GM12872 (cell line): ENCODE data around the gene EDDM3A.

Experiments used
- TF ChIP-seq, protein P1 (sequence below): IDR thresholded peaks from 3 replicates; pipeline ENCODE4 v1.5.1; 2011; ENCODE audit warnings: low read depth, mild to moderate bottlenecking, low read length, moderate library complexity; ENCODE audit not compliant: insufficient read depth

Gene EDDM3A

DNA sequence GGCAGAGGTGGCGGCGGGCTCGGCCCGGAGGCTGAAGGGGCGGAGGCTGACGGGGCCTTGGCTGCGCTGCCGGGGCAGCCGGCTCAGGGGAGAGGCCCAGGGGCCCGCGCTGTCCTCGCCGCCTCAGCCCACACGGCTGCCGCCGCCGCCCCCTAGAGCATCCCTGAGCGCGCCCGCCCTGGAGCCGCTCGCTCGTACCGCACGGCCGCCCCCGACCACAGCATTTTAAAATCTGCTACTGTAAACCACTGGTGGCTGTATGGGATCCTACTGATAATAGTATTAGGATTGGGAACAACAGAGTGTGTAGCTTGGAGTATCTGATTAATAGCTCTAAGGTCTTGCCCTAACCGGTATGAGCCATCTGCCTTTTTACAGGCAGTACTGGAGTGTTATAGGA lies 22.2 kb upstream of the EDDM3A start:
- TF ChIP-seq, protein P1, sequence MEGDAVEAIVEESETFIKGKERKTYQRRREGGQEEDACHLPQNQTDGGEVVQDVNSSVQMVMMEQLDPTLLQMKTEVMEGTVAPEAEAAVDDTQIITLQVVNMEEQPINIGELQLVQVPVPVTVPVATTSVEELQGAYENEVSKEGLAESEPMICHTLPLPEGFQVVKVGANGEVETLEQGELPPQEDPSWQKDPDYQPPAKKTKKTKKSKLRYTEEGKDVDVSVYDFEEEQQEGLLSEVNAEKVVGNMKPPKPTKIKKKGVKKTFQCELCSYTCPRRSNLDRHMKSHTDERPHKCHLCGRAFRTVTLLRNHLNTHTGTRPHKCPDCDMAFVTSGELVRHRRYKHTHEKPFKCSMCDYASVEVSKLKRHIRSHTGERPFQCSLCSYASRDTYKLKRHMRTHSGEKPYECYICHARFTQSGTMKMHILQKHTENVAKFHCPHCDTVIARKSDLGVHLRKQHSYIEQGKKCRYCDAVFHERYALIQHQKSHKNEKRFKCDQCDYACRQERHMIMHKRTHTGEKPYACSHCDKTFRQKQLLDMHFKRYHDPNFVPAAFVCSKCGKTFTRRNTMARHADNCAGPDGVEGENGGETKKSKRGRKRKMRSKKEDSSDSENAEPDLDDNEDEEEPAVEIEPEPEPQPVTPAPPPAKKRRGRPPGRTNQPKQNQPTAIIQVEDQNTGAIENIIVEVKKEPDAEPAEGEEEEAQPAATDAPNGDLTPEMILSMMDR: no peak

DNA sequence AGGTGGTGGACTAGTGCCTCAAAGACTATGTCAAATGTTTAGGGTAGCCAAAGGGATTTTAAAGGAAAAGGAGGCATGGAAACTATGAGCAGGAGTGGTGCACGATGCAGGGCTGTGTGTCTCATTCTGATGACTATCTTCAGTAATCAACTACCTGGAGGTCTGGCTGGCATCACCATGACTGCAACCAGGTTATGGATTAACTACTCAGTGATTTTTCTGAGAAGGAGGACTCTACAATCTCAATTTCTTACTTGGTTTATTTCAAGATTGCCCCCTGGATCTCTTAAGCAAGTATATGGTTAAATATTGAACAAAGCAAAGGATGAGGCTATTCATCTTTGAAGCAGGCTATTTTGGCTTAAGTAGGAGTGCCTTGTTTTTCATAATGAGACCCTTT lies 19.2 kb upstream of the EDDM3A start:
- TF ChIP-seq, protein P1: no peak

DNA sequence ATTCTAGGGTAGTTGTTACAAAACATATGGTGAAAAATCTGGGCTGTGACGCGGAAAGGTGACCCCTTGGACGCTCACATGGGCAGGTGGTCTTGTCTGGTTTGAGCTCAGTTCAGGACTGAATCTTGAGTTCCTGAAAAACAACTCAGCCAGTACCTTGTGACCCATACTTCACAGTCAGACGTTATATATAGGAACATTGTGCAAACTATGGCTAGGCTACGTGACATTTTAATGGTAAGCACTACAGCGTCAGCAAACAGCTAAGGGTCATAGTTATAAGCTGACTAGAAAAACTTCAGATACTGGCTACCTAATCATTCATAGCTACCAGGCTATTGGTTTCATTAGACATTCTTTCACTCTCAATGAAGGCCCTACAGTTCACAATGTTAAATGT lies 14.8 kb upstream of the EDDM3A start:
- TF ChIP-seq, protein P1: no peak

DNA sequence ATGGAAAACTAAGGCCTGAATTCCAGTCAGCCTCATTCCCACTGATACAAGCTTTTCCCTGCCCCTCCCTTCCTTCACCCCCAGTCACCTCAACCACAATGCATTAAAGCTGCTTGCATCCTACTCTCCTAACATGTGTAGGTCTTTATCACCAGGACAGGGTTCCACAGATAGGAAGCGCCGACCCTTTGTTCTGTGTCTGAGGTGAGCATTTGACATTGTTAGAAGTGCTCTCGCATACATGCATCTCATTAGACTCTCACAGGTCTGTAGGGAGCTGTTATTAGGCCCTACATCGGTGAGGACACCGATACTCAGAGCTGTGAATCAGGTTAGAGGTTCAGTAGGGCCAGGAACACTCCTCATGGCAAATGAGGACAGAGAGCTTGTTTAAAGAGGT lies 13.2 kb upstream of the EDDM3A start:
- TF ChIP-seq, protein P1: no peak

DNA sequence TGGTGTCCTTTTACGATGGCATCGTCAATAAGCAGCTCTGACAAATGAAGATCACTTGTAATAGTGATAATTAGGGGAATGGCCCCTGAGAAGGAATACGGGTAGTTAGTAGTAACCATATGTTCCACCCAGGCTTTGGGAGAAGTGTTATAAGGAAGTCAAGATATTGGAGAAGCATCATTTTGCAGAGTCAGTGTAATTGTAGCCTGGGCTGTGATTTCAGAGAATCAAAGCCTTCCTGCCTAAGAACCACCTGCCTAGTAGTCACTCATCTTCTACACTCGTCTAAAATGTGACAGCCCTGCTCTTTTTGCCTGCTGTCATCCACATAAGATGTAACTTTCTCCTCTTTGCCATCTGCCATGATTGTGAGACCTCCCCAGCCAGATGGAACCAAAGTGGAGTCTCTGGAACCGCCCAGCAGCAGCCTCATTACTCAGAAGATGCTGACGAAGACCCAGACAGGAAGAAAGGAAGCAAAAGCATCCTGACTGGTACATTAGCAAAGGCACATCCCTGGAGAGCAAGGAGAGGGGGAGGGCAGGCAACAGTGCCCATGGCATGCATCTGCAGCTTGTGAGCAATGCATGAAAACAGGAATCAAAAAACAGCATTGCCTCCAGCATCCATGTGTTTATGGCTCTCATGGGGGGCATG lies 12.6 kb upstream of the EDDM3A start:
- TF ChIP-seq, protein P1: no peak

DNA sequence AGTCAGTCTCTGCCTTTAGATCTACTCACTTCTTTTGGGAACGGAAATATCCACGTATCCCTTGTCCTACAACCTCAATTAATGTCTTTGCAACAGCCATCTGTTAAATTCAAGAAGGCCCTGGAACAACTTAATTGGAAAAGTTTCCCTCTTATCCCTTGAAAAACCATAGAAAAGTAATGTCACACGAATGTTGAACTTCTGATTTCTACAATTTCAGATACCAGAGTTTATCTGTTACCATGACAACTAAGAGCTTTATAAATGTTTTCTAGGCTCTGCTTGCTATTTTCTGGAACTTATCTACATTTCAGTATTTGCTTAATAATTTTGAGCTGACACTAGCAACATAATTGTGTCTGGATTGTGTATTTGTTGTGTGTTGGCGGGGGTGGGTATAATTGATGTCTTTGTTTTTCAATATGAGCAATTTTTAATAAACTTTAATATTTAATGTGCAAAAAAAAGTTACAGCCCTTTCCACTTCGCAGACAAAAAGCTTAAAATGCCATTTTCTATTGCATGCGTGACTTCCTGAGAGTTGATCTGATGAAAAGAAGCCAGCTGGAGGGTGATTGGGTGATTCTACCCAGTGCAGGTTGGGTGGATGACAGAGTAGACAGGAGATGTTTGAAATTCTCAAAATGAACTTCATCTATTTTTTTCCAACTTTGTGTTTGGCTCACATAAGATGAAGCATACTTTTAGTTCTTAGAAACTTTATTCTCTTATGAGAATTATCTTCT lies 11.8 kb upstream of the EDDM3A start:
- TF ChIP-seq, protein P1: no peak

DNA sequence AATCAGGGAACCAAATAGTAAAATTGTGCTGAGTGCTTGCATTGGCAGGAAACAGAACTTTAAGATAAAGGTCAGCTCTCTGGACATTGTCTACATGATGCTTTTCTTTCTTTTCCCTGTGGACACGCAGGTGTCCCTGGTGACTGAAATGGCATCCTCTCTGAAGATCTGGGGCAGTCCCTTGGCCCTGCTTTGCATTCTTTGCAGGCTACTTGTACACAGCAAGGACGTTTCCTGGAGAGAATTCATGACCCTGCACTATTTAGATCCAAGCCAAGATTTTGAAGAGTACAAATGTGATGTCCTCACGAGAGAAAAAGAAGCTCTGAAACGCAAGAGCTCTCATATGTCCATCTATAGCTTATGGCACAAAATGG lies 11.3 kb upstream of the EDDM3A start:
- TF ChIP-seq, protein P1: no peak
